ENCODE measurements around the gene PCNX2.

Gene PCNX2

GRCh38 chr1:233251201-233251720 is 44.3 kb downstream of the PCNX2 start:
- Histone ChIP-seq H3K4me1 (peaks cover 5% of the 10 kb centered on the region), H3K27me3 (peaks cover 2% of the 10 kb centered on the region; the same call in 1 of the 2 replicates), H3K4me3 (ENCODE audit: low read depth, low read length) (no peak overlapping the region), H3K36me3 (peaks cover 4% of the 10 kb centered on the region; the same call in 1 of the 2 replicates), H3K9me3 (no peaks in the 10 kb centered on the region)
- no peak for DNase-seq
- TF ChIP-seq CTCF (IDR thresholded peaks at IDR 0.05; ENCODE audit: low read depth, low read length): no peak

- Histone ChIP-seq H3K27me3 (peaks cover 2% of the 10 kb centered on the region; the same call in 1 of the 2 replicates), H3K36me3 (peaks cover 4% of the 10 kb centered on the region; the same call in 1 of the 2 replicates), H3K4me1 (no peaks in the 10 kb centered on the region), H3K9me3 (no peaks in the 10 kb centered on the region), H3K4me3 (ENCODE audit: low read depth, low read length) (no peak overlapping the region)
- no peak for TF ChIP-seq CTCF (IDR thresholded peaks at IDR 0.05; ENCODE audit: low read depth, low read length)
- no peak for DNase-seq
These were observed 47.5 kb downstream of the PCNX2 start for GRCh38 chr1:233248014-233248413.

- H3K4me1 ChIP-seq: no peaks in the 10 kb centered on the region
- TF ChIP-seq CTCF (IDR thresholded peaks at IDR 0.05; ENCODE audit: low read depth, low read length): no peak
- peaks cover 4% of the 10 kb centered on the region; the same call in 1 of the 2 replicates for H3K36me3 ChIP-seq
- DNase-seq: no peak
- no peaks in the 10 kb centered on the region for H3K9me3 ChIP-seq
- no peak overlapping the region for H3K4me3 ChIP-seq (ENCODE audit: low read depth, low read length)
- peaks cover 2% of the 10 kb centered on the region; the same call in 1 of the 2 replicates for H3K27me3 ChIP-seq
These were observed 48.6 kb downstream of the PCNX2 start for GRCh38 chr1:233246965-233247364.

- H3K4me3 ChIP-seq (ENCODE audit: low read depth, low read length): no peak overlapping the region
- peaks cover 2% of the 10 kb centered on the region; the same call in 1 of the 2 replicates for H3K27me3 ChIP-seq
- no peaks in the 10 kb centered on the region for H3K9me3 ChIP-seq
- no peaks in the 10 kb centered on the region for H3K36me3 ChIP-seq
- TF ChIP-seq CTCF (IDR thresholded peaks at IDR 0.05; ENCODE audit: low read depth, low read length): no peak
- H3K4me1 ChIP-seq: peaks cover 5% of the 10 kb centered on the region; the same call in 1 of the 2 replicates
- no peak for DNase-seq
These were observed 50.2 kb downstream of the PCNX2 start for GRCh38 chr1:233245191-233245765.

- Histone ChIP-seq H3K27me3 (peaks cover 2% of the 10 kb centered on the region; the same call in 1 of the 2 replicates), H3K9me3 (no peaks in the 10 kb centered on the region), H3K4me1 (peaks cover 5% of the 10 kb centered on the region; the same call in 1 of the 2 replicates), H3K4me3 (ENCODE audit: low read depth, low read length) (no peak overlapping the region), H3K36me3 (no peaks in the 10 kb centered on the region)
- no peak for DNase-seq
- no peak for TF ChIP-seq CTCF (IDR thresholded peaks at IDR 0.05; ENCODE audit: low read depth, low read length)
These were observed 51.3 kb downstream of the PCNX2 start for GRCh38 chr1:233244183-233244582.

GRCh38 chr1:233242827-233243483 is 52.6 kb downstream of the PCNX2 start:
- Histone ChIP-seq H3K9me3 (no peaks in the 10 kb centered on the region), H3K4me1 (peaks cover 5% of the 10 kb centered on the region; the same call in 1 of the 2 replicates), H3K27me3 (peaks cover 2% of the 10 kb centered on the region; the same call in 1 of the 2 replicates), H3K4me3 (ENCODE audit: low read depth, low read length) (no peak overlapping the region), H3K36me3 (no peaks in the 10 kb centered on the region)
- TF ChIP-seq CTCF (IDR thresholded peaks at IDR 0.05; ENCODE audit: low read depth, low read length): no peak
- no peak for DNase-seq
